DMS114 treated with DMSO at 0.1 percent for 48 hours (cell line): ENCODE data around the gene MLXIPL.
A peak's percentile ranks its signal among the peaks of the same experiment; 100 is the strongest.
"Not testable (repeated sequence)": the region's sequence is repeated elsewhere in the genome, so short reads cannot be mapped to it uniquely, and the experiment has no call there.

ENCODE experiments used
- DNase-seq: peaks from one replicate; lab custom pipeline; 2025; ENCODE audit not compliant: unreplicated experiment; lab: John Stamatoyannopoulos, UW

MLXIPL gene

GRCh38 chr7:73581006-73581405 lies 43.3 kb downstream of the MLXIPL start:
- DNase-seq: not testable (repeated sequence)

DNA sequence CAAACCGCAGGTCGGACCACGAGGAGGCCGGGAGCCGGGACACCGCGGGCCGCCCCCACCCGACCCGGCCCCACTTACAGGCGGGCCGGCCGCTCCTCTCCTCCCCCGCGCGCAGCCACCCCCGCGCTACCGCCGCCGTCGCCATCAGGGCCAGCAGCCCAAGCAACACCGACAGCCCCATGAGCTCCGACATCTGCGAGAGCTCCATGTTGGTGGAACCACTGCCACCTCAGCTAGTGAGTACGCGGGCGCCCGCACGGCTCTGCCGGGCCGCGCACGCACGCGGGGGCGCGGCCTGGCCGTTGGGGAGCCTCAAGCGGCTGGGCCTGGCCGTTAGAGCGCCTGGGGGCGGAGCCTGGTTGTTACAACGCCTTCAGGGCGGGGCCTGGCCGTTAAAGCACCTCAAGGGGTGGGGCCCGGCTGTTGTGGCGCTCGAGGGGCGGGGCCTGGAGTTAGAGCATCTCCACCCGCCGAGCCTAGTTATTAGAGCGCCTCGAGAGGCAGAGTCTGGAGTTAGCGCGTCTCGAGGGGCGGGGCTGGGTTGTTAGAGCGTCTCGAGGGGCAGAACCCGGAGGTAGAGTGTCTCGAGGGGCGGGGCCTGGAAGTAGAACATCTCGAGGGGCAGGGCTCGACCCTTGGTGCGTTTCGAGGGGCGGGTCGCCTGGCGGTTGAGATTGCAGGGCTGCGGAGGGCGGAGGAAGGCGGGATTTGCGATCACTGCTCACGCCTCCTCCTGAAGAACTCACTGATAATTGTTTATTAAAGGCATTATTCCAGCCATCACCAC lies 45.8 kb downstream of the MLXIPL start, which contains the start of gene TBL2:
TSS of gene TBL2 (minus strand) at position 238 of the 787 bp plus-strand sequence. CDS start at position 208, 30 bp downstream.
- peak; percentile 96 for DNase-seq

- DNase-seq: no peak
These were observed 46.5 kb downstream of the MLXIPL start for GRCh38 chr7:73577627-73578341.

DNA sequence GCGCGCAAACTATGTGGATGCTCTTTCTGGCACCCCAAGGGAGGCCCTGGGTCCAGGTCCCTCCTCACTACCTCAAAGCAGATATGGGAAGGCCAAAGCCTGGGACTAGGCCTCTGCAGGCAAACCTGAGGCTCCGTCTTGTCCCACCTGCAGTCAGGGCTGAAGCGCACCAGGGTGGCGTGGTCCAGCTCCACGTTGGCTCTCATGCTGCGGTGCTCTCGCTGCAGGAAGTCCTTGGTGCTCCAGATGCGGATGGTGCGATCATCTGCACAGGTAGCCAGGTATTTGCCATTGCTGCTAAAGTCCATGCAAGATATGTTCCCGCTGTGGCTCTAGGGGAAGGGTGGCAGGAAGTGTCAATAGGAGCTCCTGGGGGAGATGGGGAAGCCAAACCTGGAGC lies 50.5 kb downstream of the MLXIPL start:
- no peak for DNase-seq

- no peak for DNase-seq
These were observed 51.0 kb downstream of the MLXIPL start for GRCh38 chr7:73573276-73573675.

GRCh38 chr7:73572767-73573186 lies 51.5 kb downstream of the MLXIPL start:
- no peak for DNase-seq

- DNase-seq: no peak
These were observed 53.3 kb downstream of the MLXIPL start for GRCh38 chr7:73570977-73571376.

- DNase-seq: no peak
These were observed 53.8 kb downstream of the MLXIPL start for GRCh38 chr7:73570521-73570920.

DNA sequence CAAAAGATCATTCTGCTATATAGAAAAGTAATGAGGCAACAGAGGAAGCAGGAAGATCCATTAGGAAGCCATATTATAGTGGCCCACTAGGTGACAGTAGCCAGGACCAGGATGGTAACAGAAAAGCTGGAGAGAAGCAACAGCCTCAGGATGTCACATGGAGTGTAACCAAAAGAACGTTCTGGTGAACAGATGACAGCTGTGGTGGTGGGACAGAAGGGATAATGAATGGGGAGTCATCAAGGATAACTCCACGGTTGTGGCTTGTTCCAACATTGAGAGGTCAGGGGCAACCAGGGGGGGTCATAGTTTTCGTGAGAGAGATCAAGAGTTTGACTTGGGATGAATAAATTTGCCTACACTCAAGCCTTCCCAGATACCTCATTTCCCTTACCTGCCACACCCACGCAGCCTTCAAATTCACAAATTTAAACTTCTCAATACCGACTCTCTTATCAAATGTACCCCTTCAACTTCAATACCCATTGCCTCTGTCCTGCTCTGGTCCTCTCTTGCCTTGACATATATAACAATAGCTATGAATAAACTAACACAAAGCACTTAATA lies 55.2 kb downstream of the MLXIPL start:
- no peak for DNase-seq

GRCh38 chr7:73567846-73568685 lies 56.3 kb downstream of the MLXIPL start:
- no peak for DNase-seq

DNA sequence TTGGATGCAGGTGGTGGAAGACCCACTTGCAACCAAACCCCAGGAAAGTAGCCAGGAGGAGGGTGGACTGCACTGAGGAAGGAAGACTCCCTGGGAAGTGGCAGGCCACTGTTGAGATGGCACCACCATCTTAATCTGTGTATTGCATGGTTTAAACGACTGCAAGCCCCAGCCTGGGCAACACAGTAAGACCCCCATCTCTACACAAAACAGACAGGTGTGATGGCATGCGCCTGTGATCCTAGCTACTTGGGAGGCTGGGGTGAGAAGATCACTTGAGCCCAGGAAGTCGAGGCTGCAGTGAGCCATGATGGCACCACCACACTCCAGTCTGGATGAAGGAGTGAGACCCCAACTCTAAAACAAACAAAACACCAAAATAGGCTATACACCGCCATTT lies 57.2 kb downstream of the MLXIPL start:
- DNase-seq: no peak

- not testable (repeated sequence) for DNase-seq
These were observed 57.9 kb downstream of the MLXIPL start for GRCh38 chr7:73566431-73566830.

- DNase-seq: no peak
These were observed 58.5 kb downstream of the MLXIPL start for GRCh38 chr7:73565675-73566340.

GRCh38 chr7:73560109-73560835 lies 64.0 kb downstream of the MLXIPL start:
- DNase-seq: no peak

GRCh38 chr7:73557397-73558257 lies 66.7 kb downstream of the MLXIPL start, which contains the start of gene BCL7B:
TSS of gene BCL7B (minus strand) at chr7:73557690. CDS start at chr7:73557578, 112 bp downstream.
- DNase-seq: peak; percentile 41

GRCh38 chr7:73557108-73557396 lies 67.3 kb downstream of the MLXIPL start:
- DNase-seq: peak; percentile 77

GRCh38 chr7:73556208-73557107 lies 67.9 kb downstream of the MLXIPL start:
- no peak for DNase-seq

DNA sequence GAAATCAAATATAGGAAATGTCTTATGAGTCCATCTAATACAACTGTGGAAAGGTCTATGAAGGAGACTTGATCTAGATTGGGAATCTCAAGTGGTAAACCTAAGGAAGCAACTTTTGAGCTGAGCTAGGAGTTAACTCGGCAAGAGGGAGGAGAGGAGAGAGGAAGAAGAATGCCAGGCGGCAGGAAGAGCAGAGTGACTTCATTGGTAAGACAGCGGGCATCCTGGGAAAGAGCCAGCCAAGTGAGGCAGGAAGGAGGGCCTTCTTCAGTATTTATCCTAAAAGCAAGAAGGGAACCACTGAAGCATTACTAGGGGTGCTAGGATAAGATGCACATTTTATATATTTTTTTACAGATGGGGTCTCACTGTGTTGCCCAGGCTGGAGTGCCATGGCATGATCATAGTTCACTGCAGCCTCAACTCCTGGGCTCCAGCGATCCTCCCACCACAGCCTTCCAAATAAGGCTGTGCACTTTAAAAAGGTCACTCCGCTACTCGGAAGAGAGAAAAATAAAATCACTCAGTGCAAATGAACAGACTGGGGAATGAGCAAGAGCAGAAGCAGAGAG lies 68.8 kb downstream of the MLXIPL start:
- no peak for DNase-seq
